GM12865 (cell line): Measurements from ENCODE around the gene STX18.

Experiments used
- DNase-seq: peaks from one replicate; pipeline ENCODE4 v3.0.0; 2010; ENCODE audit warnings: low read depth
- H3K4me3 ChIP-seq: 2 replicates; pipeline ENCODE4 v1.5.1; 2011; ENCODE audit warnings: mild to moderate bottlenecking, low read depth, low read length, control low read depth
- TF ChIP-seq, protein P1 (sequence below): IDR thresholded peaks from 2 replicates; pipeline ENCODE4 v1.5.1; 2011; ENCODE audit warnings: low read length, control low read depth, low read depth, inconsistent platforms; ENCODE audit not compliant: insufficient read depth; ENCODE audit errors: missing control alignments

The STX18 gene

DNA sequence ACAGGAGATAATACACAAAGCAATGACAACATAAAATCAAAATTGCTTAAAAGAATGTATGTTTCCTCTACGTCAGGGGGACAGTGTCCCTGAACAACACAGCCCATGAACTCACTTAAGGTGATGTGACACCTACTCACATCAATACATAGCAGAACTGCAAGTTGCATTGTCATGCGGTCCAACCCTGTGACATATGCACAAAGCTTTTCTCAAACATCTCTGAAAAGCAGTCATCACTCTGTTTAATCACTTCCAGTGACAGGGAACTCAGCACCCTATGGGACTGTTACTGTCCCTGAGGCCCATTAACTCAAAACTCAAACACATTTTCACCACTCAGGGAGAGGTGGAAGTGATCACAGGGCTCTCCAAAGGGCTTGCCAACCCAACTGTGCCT, 2.4 kb downstream of the STX18 start:
- H3K4me3 ChIP-seq = no peak overlapping the region
- TF ChIP-seq, protein P1, sequence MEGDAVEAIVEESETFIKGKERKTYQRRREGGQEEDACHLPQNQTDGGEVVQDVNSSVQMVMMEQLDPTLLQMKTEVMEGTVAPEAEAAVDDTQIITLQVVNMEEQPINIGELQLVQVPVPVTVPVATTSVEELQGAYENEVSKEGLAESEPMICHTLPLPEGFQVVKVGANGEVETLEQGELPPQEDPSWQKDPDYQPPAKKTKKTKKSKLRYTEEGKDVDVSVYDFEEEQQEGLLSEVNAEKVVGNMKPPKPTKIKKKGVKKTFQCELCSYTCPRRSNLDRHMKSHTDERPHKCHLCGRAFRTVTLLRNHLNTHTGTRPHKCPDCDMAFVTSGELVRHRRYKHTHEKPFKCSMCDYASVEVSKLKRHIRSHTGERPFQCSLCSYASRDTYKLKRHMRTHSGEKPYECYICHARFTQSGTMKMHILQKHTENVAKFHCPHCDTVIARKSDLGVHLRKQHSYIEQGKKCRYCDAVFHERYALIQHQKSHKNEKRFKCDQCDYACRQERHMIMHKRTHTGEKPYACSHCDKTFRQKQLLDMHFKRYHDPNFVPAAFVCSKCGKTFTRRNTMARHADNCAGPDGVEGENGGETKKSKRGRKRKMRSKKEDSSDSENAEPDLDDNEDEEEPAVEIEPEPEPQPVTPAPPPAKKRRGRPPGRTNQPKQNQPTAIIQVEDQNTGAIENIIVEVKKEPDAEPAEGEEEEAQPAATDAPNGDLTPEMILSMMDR = no peak
- no peak for DNase-seq

DNA sequence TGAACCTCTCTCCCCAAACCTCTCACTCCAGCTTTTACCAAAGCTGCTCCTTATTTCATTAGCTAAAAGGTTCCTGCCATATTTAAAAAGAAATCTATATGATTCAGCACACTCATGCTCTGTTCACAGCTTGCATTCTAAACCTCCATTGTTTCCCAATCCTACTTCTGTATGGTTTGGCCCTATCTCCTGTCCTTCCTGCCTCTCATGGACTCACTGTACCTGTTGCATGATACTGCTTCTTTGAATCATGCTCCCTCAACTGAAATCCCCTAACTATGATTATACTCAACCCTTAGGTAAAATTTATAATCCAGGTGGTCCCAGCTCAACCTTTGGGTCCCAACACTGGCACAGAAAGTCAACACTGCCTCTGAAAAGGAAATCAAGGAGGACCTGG, 6.3 kb downstream of the STX18 start:
- TF ChIP-seq, protein P1 = no peak
- H3K4me3 ChIP-seq = no peak overlapping the region
- no peak for DNase-seq

DNA sequence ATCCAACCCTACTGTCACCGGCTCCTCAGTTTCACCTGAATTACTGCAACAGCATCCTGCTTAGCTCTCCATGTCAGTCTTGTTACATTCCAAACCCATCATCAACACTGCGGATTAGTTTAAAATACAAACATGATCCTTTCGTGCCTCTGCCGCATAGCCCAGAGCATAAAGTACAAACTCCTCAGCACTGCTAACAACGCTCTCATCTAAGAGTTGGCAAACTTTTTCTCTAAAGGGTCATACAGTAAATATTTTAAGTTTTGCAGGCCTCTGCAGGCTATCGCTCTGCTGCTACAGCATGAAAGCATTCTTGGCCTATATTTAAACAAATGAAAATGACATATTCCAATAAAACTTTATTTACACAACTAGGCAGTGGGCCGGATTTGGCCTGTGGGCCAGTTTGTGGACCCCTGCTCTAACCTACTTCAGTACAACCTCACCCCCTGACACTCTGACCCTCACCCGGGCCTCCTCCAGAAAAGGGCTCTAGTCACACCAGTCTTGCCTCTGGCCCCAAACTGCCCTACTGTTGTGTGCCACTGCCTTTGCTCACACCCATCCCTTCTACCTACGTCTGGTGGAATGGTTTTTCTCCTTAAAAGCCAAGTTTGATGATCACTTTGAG, 7.2 kb downstream of the STX18 start:
- TF ChIP-seq, protein P1 = no peak
- DNase-seq = no peak
- no peak overlapping the region for H3K4me3 ChIP-seq

DNA sequence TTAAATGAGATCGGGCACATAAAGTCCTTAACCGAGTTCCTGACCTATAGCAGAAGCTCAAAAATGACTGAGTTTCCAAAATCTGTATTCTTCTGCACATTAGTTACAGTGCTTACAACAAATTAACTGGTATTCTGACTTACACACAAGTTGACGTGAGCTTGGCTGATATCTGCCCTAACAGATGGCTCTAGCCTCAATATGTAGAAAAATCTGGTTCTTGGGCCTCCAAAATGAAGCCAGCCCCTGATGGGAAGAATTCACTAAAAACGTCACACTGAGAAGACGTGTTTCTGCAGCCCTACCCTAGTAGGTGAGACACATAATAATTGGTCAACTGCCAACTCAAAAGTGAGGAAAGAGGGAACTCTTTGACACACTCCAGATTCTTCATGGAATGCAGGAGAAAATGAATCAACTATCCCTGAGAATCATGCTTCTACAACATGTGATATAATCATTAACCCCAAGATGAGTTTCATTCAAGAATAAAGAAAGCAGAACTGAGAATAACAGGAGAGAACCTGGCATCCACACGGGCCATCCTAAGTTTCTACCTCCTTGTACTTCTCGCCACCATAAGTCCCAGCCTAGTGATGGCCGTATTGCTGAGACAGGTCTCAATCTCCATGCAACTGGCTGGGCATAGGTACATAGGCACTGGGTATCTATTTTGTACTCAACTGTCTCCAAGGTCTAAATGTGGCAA, 8.2 kb downstream of the STX18 start:
- no peak for DNase-seq
- TF ChIP-seq, protein P1 = no peak
- H3K4me3 ChIP-seq = no peak overlapping the region

DNA sequence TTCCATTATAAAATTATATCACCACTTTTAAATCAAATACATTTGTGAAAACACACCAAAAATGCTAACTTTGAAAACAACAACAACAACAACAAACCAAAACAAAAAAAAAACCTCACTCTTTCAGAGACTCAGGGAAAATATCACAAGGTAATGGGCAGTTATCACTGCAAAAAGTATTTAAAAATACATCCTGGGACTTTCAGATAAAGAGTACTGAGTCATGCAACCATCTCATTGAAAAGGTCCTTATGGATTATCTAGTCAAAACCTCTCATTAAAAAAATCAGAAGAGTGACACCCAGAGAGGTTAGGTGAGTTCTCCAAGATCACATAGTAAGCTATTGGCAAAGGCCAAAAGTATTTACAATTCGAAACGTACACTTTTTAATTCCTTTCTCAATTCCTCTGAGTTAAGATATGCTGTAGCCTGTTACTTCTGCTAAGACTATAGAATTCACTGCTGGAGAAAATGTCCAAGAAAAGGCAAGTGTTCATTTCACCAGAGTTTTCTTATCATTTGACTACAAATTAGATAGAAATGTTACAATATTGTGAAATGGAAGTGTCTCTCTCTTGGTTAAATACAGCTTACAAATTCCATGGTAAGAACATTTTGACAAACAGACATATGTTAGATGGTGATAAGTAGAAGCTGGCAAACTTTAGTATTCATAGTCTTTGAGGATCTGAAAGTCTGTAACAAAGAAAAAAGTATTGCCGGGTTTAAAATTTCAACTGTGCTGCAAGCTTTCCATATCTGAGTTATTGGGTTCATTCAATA, 9.3 kb downstream of the STX18 start:
- DNase-seq = no peak
- TF ChIP-seq, protein P1 = no peak
- no peak overlapping the region for H3K4me3 ChIP-seq

DNA sequence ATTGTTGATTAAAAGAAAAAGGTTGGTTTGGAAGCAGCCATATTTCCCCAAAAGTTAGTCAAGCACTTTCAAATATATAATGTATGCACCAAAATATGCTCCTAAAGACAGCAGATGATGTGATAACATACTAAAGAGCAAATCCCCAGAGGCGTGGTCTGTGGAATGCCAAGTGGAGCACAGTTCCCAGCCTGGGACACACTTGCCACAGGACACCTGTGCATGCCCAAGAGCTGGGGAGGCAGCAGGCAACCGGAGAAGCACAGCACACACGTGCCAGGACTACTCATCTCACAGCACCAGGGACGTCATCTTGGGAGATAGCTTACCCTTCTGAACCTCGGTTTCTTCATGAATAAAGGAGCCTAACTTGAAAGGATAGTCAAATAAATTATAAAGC, 12.5 kb downstream of the STX18 start:
- no peak overlapping the region for H3K4me3 ChIP-seq
- TF ChIP-seq, protein P1 = no peak
- no peak for DNase-seq
